GM12878 (cell line): ENCODE results near the gene PTPRH. TPM values are rescaled to one million over a fixed set of nuclear protein-coding genes. Genes with fewer than 3 reads are reported as not detected.

Source experiments
- CEBPB ChIP-seq, 2 experiments: fragments of 150-350 bp in 1 of 2; IDR thresholded peaks; 2 replicates each; pipeline ENCODE4 v1.6.1; 2012 to 2014; ENCODE audit warnings: low read depth in 2 of 2, low read length in 2 of 2, borderline replicate concordance in 1 of 2, inconsistent platforms in 1 of 2
- CHD1 ChIP-seq: IDR thresholded peaks from 2 replicates; pipeline ENCODE4 v1.6.1; 2012; ENCODE audit warnings: low read depth, low read length, improper control_type of control experiment
- IKZF1 ChIP-seq: fragments of 450-650 bp; conservative IDR thresholded peaks from 2 replicates; pipeline ENCODE4 v1.6.1; 2017; ENCODE audit warnings: antibody characterized with exemption, mild to moderate bottlenecking
- SREBF2 ChIP-seq: IDR thresholded peaks from 2 replicates; pipeline ENCODE4 v1.6.1; 2012; ENCODE audit warnings: mild to moderate bottlenecking, low read length
- SUPT20H ChIP-seq: IDR thresholded peaks from 2 replicates; pipeline ENCODE4 v1.6.1; 2011; ENCODE audit warnings: low read depth, mild to moderate bottlenecking, low read length, moderate library complexity, borderline replicate concordance; ENCODE audit not compliant: control insufficient read depth
- ZNF207 ChIP-seq: fragments of 450-650 bp; IDR thresholded peaks from 2 replicates; pipeline ENCODE4 v1.6.1; 2014; ENCODE audit warnings: antibody characterized with exemption, mild to moderate bottlenecking, borderline replicate concordance
- polyA plus RNA-seq, 11 experiments: library from polyadenylated mRNA; depleted of rRNA in 4 of 11; unstranded in 6 of 11; stranded (reverse) in 5 of 11; fragments of >200 nt; fragmentation: Nextera tagmentation in 4 of 11; fragmentation: Illumina TruSeq in 1 of 11; extraction: Ambion mirVana in 4 of 11; extraction: Trizol in 1 of 11; gene quantifications; 1 replicate in 1 of 11; 2 replicates in 10 of 11; pipeline versions ENCODE4 v1.2.1 to v1.2.3, GENCODE V29; 2011 to 2016; ENCODE audit warnings: inconsistent platforms in 2 of 11, missing spikeins in 2 of 11, low read depth in 1 of 11
- total RNA-seq, 4 experiments: library from RNA; depleted of rRNA in 3 of 4; stranded (reverse); fragments of >200 nt in 3 of 4; fragmentation: Illumina TruSeq in 1 of 4; extraction: Trizol in 1 of 4; gene quantifications; 2 replicates each; pipeline versions ENCODE4 v1.2.1 to v1.2.3, GENCODE V29; 2013 to 2021
- TF ChIP-seq, protein P1 (sequence below): fragments of 450-650 bp; IDR thresholded peaks from 2 replicates; pipeline ENCODE4 v1.6.1; 2014; ENCODE audit warnings: mild to moderate bottlenecking
- TF ChIP-seq, protein P2 (sequence below): fragments of 150-350 bp; IDR thresholded peaks from 2 replicates; pipeline ENCODE4 v1.6.1; 2016; ENCODE audit warnings: low read depth, low read length
- TF ChIP-seq, protein P3 (sequence below): fragments of 450-650 bp; IDR thresholded peaks from 2 replicates; pipeline ENCODE4 v1.6.1; 2017; ENCODE audit warnings: mild to moderate bottlenecking

Gene PTPRH
- total and polyA plus RNA-seq, 10 of the 15 experiments (the other 5 are each of a cell fraction or from before 2014, with no cell fraction given), result 0.08 TPM; not detected in 9

DNA sequence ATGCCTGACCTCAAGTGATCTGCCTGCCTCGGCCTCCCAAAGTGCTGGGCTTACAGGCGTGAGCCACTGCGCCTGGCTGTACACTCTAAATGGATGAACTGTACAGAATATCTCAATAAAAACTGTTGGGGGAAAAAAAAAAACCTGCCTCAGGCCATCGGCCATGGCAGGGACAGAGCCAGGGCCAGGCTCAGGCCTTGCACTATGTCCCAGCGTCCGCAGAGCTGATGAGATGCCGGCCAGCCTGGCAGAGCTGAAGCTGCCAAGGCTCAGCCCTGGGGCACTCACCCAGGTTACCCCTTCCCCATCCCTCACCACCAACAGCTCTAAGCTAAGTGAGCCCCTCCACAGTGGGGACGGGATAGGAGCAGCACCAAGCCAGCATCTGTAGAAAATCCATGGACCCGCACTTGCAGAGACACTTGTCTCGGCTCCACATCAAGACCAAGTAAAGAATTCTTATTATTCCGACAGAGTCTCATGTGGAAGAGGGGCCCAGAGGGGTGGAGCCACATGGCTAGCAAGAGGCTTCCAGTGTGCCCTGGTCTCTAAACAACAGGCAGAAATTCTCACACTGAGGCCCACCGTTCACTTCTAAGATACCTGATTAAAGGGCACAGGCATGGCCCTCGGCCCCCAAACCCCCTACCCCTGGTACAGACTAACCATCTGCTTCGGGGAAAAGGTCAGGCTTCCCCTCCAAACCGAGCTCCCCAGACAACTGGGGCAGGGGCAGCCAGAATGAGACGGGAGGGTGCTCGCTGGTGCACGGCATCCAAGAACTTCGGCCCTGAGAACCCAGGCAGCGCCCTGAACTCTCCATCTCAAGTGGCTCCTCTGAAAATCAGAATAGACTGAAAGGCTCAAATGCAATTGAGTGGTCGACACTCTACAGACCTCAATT is 43.7 kb upstream of the PTPRH start (continued):
- no peak for TF ChIP-seq SUPT20H
- TF ChIP-seq CEBPB (IDR thresholded peaks at IDR 0.05; ENCODE audit: borderline replicate concordance in 1 of 2, low read depth in 2 of 2, low read length in 2 of 2), result no peak
- no peak for TF ChIP-seq SREBF2
- TF ChIP-seq IKZF1, result no peak
- TF ChIP-seq, protein P1, sequence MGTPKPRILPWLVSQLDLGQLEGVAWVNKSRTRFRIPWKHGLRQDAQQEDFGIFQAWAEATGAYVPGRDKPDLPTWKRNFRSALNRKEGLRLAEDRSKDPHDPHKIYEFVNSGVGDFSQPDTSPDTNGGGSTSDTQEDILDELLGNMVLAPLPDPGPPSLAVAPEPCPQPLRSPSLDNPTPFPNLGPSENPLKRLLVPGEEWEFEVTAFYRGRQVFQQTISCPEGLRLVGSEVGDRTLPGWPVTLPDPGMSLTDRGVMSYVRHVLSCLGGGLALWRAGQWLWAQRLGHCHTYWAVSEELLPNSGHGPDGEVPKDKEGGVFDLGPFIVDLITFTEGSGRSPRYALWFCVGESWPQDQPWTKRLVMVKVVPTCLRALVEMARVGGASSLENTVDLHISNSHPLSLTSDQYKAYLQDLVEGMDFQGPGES, result no peak
- TF ChIP-seq, protein P2, sequence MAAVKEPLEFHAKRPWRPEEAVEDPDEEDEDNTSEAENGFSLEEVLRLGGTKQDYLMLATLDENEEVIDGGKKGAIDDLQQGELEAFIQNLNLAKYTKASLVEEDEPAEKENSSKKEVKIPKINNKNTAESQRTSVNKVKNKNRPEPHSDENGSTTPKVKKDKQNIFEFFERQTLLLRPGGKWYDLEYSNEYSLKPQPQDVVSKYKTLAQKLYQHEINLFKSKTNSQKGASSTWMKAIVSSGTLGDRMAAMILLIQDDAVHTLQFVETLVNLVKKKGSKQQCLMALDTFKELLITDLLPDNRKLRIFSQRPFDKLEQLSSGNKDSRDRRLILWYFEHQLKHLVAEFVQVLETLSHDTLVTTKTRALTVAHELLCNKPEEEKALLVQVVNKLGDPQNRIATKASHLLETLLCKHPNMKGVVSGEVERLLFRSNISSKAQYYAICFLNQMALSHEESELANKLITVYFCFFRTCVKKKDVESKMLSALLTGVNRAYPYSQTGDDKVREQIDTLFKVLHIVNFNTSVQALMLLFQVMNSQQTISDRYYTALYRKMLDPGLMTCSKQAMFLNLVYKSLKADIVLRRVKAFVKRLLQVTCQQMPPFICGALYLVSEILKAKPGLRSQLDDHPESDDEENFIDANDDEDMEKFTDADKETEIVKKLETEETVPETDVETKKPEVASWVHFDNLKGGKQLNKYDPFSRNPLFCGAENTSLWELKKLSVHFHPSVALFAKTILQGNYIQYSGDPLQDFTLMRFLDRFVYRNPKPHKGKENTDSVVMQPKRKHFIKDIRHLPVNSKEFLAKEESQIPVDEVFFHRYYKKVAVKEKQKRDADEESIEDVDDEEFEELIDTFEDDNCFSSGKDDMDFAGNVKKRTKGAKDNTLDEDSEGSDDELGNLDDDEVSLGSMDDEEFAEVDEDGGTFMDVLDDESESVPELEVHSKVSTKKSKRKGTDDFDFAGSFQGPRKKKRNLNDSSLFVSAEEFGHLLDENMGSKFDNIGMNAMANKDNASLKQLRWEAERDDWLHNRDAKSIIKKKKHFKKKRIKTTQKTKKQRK, result no peak
- no peak for TF ChIP-seq CHD1
- TF ChIP-seq, protein P3, sequence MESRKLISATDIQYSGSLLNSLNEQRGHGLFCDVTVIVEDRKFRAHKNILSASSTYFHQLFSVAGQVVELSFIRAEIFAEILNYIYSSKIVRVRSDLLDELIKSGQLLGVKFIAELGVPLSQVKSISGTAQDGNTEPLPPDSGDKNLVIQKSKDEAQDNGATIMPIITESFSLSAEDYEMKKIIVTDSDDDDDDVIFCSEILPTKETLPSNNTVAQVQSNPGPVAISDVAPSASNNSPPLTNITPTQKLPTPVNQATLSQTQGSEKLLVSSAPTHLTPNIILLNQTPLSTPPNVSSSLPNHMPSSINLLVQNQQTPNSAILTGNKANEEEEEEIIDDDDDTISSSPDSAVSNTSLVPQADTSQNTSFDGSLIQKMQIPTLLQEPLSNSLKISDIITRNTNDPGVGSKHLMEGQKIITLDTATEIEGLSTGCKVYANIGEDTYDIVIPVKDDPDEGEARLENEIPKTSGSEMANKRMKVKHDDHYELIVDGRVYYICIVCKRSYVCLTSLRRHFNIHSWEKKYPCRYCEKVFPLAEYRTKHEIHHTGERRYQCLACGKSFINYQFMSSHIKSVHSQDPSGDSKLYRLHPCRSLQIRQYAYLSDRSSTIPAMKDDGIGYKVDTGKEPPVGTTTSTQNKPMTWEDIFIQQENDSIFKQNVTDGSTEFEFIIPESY, result no peak
- no peak for TF ChIP-seq ZNF207
- TF ChIP-seq, all 136 proteins: peak for 0
